A549 (cell line): ENCODE results near the gene NFILZ. TPM values are rescaled to one million over a fixed set of nuclear protein-coding genes. Genes with fewer than 3 reads are reported as not detected.

Experiments
- polyA plus RNA-seq, 4 experiments: library from polyadenylated mRNA; depleted of rRNA in 3 of 4; stranded (reverse); fragments of >200 nt; fragmentation: RNase III in 1 of 4; extraction: RNeasy Plus Mini Kit Qiagen cat#74134 plus additional on column Dnase treatment in 1 of 4; gene quantifications; 2 replicates in 3 of 4; 3 replicates in 1 of 4; pipeline ENCODE4 v1.2.3, GENCODE V29; 2011 to 2017

The NFILZ gene
- polyA plus RNA-seq, 2 of the 4 experiments (the other 2 are of a cell fraction) = not detected

Other genes with a start within 250 kb of the NFILZ start
- 22.3 and 25.1 TPM in 2 replicates for gene RAB11B, start 240.3 kb upstream of the NFILZ start, polyA plus RNA-seq (2011; rRNA removed)
- gene RAB11B, start 240.3 kb upstream of the NFILZ start, polyA plus RNA-seq (2017; fragmentation: RNase III; extraction: RNeasy Plus Mini Kit Qiagen cat#74134 plus additional on column Dnase treatment) = 86.7 to 95.7 TPM (median 93.7 TPM) in 3 replicates
- 12.4 and 12.8 TPM in 2 replicates for gene MARCHF2, start 217.3 kb upstream of the NFILZ start, polyA plus RNA-seq (2011; rRNA removed)
- gene MARCHF2, start 217.3 kb upstream of the NFILZ start, polyA plus RNA-seq (2017; fragmentation: RNase III; extraction: RNeasy Plus Mini Kit Qiagen cat#74134 plus additional on column Dnase treatment) = 13.1 to 15.3 TPM (median 13.2 TPM) in 3 replicates
- 94.1 and 168 TPM in 2 replicates for gene HNRNPM, start 185.7 kb upstream of the NFILZ start, polyA plus RNA-seq (2011; rRNA removed)
- 334 to 352 TPM (median 348 TPM) in 3 replicates for gene HNRNPM, start 185.7 kb upstream of the NFILZ start, polyA plus RNA-seq (2017; fragmentation: RNase III; extraction: RNeasy Plus Mini Kit Qiagen cat#74134 plus additional on column Dnase treatment)
- 0.07 TPM in 1 of 2 replicates, not detected in the other for gene PRAM1, start 128.0 kb upstream of the NFILZ start, polyA plus RNA-seq (2011; rRNA removed)
- 0.08 to 0.28 TPM (median 0.13 TPM) in 3 replicates for gene PRAM1, start 128.0 kb upstream of the NFILZ start, polyA plus RNA-seq (2017; fragmentation: RNase III; extraction: RNeasy Plus Mini Kit Qiagen cat#74134 plus additional on column Dnase treatment)
- 2.8 and 3.3 TPM in 2 replicates for gene ZNF414, start 116.5 kb upstream of the NFILZ start, polyA plus RNA-seq (2011; rRNA removed)
- 20.0 to 22.1 TPM (median 21.5 TPM) in 3 replicates for gene ZNF414, start 116.5 kb upstream of the NFILZ start, polyA plus RNA-seq (2017; fragmentation: RNase III; extraction: RNeasy Plus Mini Kit Qiagen cat#74134 plus additional on column Dnase treatment)
- 0.37 and 0.95 TPM in 2 replicates for gene MYO1F, start 53.2 kb upstream of the NFILZ start, polyA plus RNA-seq (2011; rRNA removed)
- gene MYO1F, start 53.2 kb upstream of the NFILZ start, polyA plus RNA-seq (2017; fragmentation: RNase III; extraction: RNeasy Plus Mini Kit Qiagen cat#74134 plus additional on column Dnase treatment) = 0.17 to 0.24 TPM (median 0.23 TPM) in 3 replicates
- 26.7 and 33.2 TPM in 2 replicates for gene ADAMTS10, start 19.9 kb upstream of the NFILZ start, polyA plus RNA-seq (2011; rRNA removed)
- gene ADAMTS10, start 19.9 kb upstream of the NFILZ start, polyA plus RNA-seq (2017; fragmentation: RNase III; extraction: RNeasy Plus Mini Kit Qiagen cat#74134 plus additional on column Dnase treatment) = 39.0 to 73.0 TPM (median 49.3 TPM) in 3 replicates
- not detected in 2 replicates for gene ACTL9, start 68.2 kb downstream of the NFILZ start, polyA plus RNA-seq (2011; rRNA removed)
- gene ACTL9, start 68.2 kb downstream of the NFILZ start, polyA plus RNA-seq (2017; fragmentation: RNase III; extraction: RNeasy Plus Mini Kit Qiagen cat#74134 plus additional on column Dnase treatment) = not detected in 3 replicates
- not detected in 2 replicates for gene OR2Z1, start 91.0 kb downstream of the NFILZ start, polyA plus RNA-seq (2011; rRNA removed)
- gene OR2Z1, start 91.0 kb downstream of the NFILZ start, polyA plus RNA-seq (2017; fragmentation: RNase III; extraction: RNeasy Plus Mini Kit Qiagen cat#74134 plus additional on column Dnase treatment) = not detected in 3 replicates
- 30.9 and 37.3 TPM in 2 replicates for gene ZNF558, start 201.7 kb downstream of the NFILZ start, polyA plus RNA-seq (2011; rRNA removed)
- gene ZNF558, start 201.7 kb downstream of the NFILZ start, polyA plus RNA-seq (2017; fragmentation: RNase III; extraction: RNeasy Plus Mini Kit Qiagen cat#74134 plus additional on column Dnase treatment) = 8.8 to 11.8 TPM (median 8.9 TPM) in 3 replicates
- not detected in 2 replicates for gene MBD3L1, start 201.7 kb downstream of the NFILZ start, polyA plus RNA-seq (2011; rRNA removed)
- gene MBD3L1, start 201.7 kb downstream of the NFILZ start, polyA plus RNA-seq (2017; fragmentation: RNase III; extraction: RNeasy Plus Mini Kit Qiagen cat#74134 plus additional on column Dnase treatment) = not detected in 3 replicates